H1 (cell line): ENCODE measurements around the gene KCNQ1. TPM values are rescaled to one million over a fixed set of nuclear protein-coding genes. Genes with fewer than 3 reads are reported as not detected.
A peak's percentile ranks its signal among the peaks of the same experiment; 100 is the strongest.

Experiments used
- ATF2 ChIP-seq: IDR thresholded peaks from 2 replicates; pipeline ENCODE4 v1.6.1; 2012; ENCODE audit warnings: low read length, inconsistent platforms
- ATF3 ChIP-seq: IDR thresholded peaks from 2 replicates; pipeline ENCODE4 v1.6.1; 2011; ENCODE audit warnings: low read depth, mild to moderate bottlenecking, low read length; ENCODE audit not compliant: insufficient read depth
- BCL11A ChIP-seq, 2 experiments: IDR thresholded peaks; one replicate each; pipeline ENCODE4 v1.6.1; 2011; ENCODE audit warnings: low read depth in 2 of 2, low read length in 2 of 2, mild to moderate bottlenecking in 2 of 2
- CHD1 ChIP-seq: IDR thresholded peaks from 2 replicates; pipeline ENCODE4 v1.6.1; 2012; ENCODE audit warnings: low read depth, low read length, improper control_type of control experiment
- CREB1 ChIP-seq: IDR thresholded peaks from 2 replicates; pipeline ENCODE4 v1.6.1; 2012; ENCODE audit warnings: inconsistent platforms
- CTBP2 ChIP-seq: IDR thresholded peaks from 2 replicates; pipeline ENCODE4 v1.7.0; 2011; ENCODE audit warnings: borderline replicate concordance, mild to moderate bottlenecking, moderate library complexity, mixed read lengths, low read length; ENCODE audit not compliant: insufficient read depth, insufficient read length
- E2F6 ChIP-seq: IDR thresholded peaks from 2 replicates; pipeline ENCODE4 v1.6.1; 2012; ENCODE audit warnings: inconsistent platforms
- EGR1 ChIP-seq: IDR thresholded peaks from 2 replicates; pipeline ENCODE4 v1.6.1; 2011; ENCODE audit warnings: low read depth, low read length, borderline replicate concordance
- EP300 ChIP-seq, 2 experiments: IDR thresholded peaks; 1 replicate in 1 of 2; 2 replicates in 1 of 2; pipeline ENCODE4 v1.6.1; 2011 to 2012; ENCODE audit warnings: low read depth in 2 of 2, low read length in 2 of 2, mild to moderate bottlenecking in 2 of 2, borderline replicate concordance in 1 of 2, inconsistent platforms in 1 of 2, moderate library complexity in 1 of 2
- HDAC2 ChIP-seq, 2 experiments: fragments of 300-600 bp in 1 of 2; sonication (generic) in 1 of 2; IDR thresholded peaks; 2 replicates each; pipeline ENCODE4 v1.6.1; 2011 to 2012; ENCODE audit warnings: low read depth in 2 of 2, low read length in 2 of 2, mild to moderate bottlenecking in 2 of 2, moderate library complexity in 2 of 2, borderline replicate concordance in 1 of 2, inconsistent platforms in 1 of 2
- JUN ChIP-seq: IDR thresholded peaks from 2 replicates; pipeline ENCODE4 v1.6.1; 2011; ENCODE audit warnings: low read depth, mild to moderate bottlenecking, improper control_type of control experiment, low read length
- KDM4A ChIP-seq: IDR thresholded peaks from one replicate; pipeline ENCODE4 v1.7.1; 2012; ENCODE audit warnings: low read depth, mild to moderate bottlenecking, moderate library complexity, low read length, inconsistent platforms; ENCODE audit not compliant: severe bottlenecking
- SAP30 ChIP-seq: fragments of 300-600 bp; sonication (generic); IDR thresholded peaks from 2 replicates; pipeline ENCODE4 v1.7.1; 2012; ENCODE audit warnings: low read length, moderate library complexity, mild to moderate bottlenecking, inconsistent platforms; ENCODE audit not compliant: insufficient read depth, insufficient replicate concordance
- TAF7 ChIP-seq: optimal IDR thresholded peaks from 2 replicates; pipeline ENCODE3; 2011; ENCODE audit warnings: low read depth, mild to moderate bottlenecking, inconsistent platforms, low read length, moderate library complexity, borderline replicate concordance
- TEAD4 ChIP-seq: IDR thresholded peaks from 2 replicates; pipeline ENCODE4 v1.6.1; 2012; ENCODE audit warnings: low read depth, low read length, inconsistent platforms, mixed read lengths
- YY1 ChIP-seq: IDR thresholded peaks from 2 replicates; pipeline ENCODE4 v1.6.1; 2011; ENCODE audit warnings: low read depth, mild to moderate bottlenecking, low read length
- polyA plus RNA-seq, 7 experiments: library from polyadenylated mRNA; depleted of rRNA in 3 of 7; stranded (reverse) in 5 of 7; unstranded in 2 of 7; fragments of >200 nt in 5 of 7; fragments of 200-250 nt in 2 of 7; gene quantifications; 1 replicate in 5 of 7; 2 replicates in 1 of 7; 4 replicates in 1 of 7; pipeline versions ENCODE4 v1.2.1 to v1.2.3, GENCODE V29; 2011 to 2013; ENCODE audit warnings: missing spikeins in 2 of 7, mixed read lengths in 2 of 7
- total RNA-seq: library from RNA; stranded (reverse); fragmentation: NEBNext Ultra II Directional; extraction: Animal tissue kit (Norgen Biotek cat#: 25700); gene quantifications from 2 replicates; pipeline ENCODE4 v1.2.1, GENCODE V29; 2021

The KCNQ1 gene
- total and polyA plus RNA-seq, 2 of the 8 experiments (the other 6 are each of a cell fraction or from before 2014, with no cell fraction given), result 1.9 to 2.0 TPM

- TF ChIP-seq TEAD4, result peak; percentile 58
- no peak for TF ChIP-seq SAP30
- no peak for TF ChIP-seq EP300 (IDR thresholded peaks at IDR 0.05; ENCODE audit: borderline replicate concordance in 1 of 2, low read depth in 2 of 2, low read length in 2 of 2)
- no peak for TF ChIP-seq CTBP2
- TF ChIP-seq CREB1, result peak; percentile 94
- no peak for TF ChIP-seq TAF7
- 0 out of 2 replicates have a peak, but pooled peaks have one; percentile 2 for TF ChIP-seq E2F6
- TF ChIP-seq KDM4A, result peak; percentile 73
- TF ChIP-seq ATF2, result peak; percentile 91
- TF ChIP-seq JUN, result no peak; the same call in 1 of the 2 replicates
- TF ChIP-seq CHD1, result no peak
- TF ChIP-seq ATF3, result 0 out of 2 replicates have a peak, but pooled peaks have one; percentile 48
- TF ChIP-seq YY1, result peak; percentile 91
- TF ChIP-seq EGR1, result peak; percentile 78
- TF ChIP-seq HDAC2 (IDR thresholded peaks at IDR 0.05; ENCODE audit: borderline replicate concordance in 1 of 2, low read depth in 2 of 2, low read length in 2 of 2), result peak in 1 of 2 experiments; percentile 64; a peak in 1 of 4 replicates
- TF ChIP-seq BCL11A (IDR thresholded peaks at IDR 0.05; ENCODE audit: low read depth in 2 of 2, low read length in 2 of 2), result no peak
Observed at GRCh38 chr11:2400069-2400761, 44.6 kb upstream of the KCNQ1 start, which contains the start of gene TSSC4 (continued).
